Measurements from ENCODE around the gene LRP8. TPM values are rescaled to one million over a fixed set of nuclear protein-coding genes. Genes with fewer than 3 reads are reported as not detected.

Gene LRP8
- 10 to 100 TPM in 1 of 2 donors, 1 to 10 TPM in 1; 4.7 to 15.3 TPM for total RNA-seq

DNA sequence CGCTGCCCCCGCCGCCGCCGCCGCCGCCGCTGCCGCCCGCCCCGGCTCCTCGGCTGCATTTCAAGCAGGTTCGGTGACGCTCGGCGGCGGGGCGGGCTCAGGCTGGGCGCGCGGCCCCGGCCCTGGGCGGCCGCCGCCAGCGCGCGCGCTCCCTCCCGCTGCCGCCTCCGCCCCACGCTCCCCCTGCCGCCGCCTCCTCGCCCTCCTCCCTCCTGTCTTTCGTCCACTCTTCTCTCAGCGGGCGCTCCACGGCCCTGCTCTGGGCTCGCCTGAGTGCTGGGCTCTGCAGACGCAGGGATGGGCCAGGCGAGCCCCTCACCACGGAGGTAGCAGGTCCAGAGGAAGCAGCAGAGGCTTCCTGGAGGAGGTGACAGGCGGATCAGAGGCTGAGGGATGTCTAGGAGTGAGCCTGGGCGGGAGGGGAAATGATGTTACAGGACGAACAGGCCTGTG, at the start of gene LRP8:
Gene LRP8 (minus strand): TSS at position 62 of the 453 bp plus-strand sequence. CDS start 158 bp downstream, outside the sequence.
- intact Hi-C loops (cut with DNase I) = no loop called here

DNA sequence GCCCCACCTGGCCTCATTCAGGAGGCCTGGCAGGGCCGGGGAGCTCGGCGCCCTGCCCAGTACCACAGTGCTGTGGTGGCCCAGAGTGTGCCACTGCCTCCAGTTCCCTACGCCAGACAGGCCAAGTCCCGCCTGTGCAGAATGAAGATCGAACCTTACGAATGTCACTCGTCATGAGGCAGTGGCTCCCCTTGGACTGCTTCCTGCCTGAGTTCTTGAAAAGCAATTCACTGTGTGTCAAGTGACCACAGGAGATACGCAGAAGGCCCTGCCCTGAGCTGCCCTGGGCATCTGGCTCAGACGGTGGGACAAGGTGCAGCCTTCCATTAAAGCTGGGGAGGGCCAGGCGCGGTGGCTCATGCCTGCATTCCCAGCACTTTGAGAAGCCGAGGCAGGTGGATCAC, 49.6 kb upstream of the LRP8 start:
- Histone ChIP-seq H3K9ac (ENCODE audit: low read depth in 2 of 2, low read length in 2 of 2) (no peak overlapping the region), H3K27me3 (no peaks in the 10 kb centered on the region), H3K9me3 (no peaks in the 10 kb centered on the region), H3K27ac (no peak overlapping the region), H3K4me1 (no peaks in the 10 kb centered on the region), H3K4me3 (no peak overlapping the region), H3K36me3 (no peaks in the 10 kb centered on the region)
- TF ChIP-seq, protein P1, sequence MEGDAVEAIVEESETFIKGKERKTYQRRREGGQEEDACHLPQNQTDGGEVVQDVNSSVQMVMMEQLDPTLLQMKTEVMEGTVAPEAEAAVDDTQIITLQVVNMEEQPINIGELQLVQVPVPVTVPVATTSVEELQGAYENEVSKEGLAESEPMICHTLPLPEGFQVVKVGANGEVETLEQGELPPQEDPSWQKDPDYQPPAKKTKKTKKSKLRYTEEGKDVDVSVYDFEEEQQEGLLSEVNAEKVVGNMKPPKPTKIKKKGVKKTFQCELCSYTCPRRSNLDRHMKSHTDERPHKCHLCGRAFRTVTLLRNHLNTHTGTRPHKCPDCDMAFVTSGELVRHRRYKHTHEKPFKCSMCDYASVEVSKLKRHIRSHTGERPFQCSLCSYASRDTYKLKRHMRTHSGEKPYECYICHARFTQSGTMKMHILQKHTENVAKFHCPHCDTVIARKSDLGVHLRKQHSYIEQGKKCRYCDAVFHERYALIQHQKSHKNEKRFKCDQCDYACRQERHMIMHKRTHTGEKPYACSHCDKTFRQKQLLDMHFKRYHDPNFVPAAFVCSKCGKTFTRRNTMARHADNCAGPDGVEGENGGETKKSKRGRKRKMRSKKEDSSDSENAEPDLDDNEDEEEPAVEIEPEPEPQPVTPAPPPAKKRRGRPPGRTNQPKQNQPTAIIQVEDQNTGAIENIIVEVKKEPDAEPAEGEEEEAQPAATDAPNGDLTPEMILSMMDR (IDR thresholded peaks at IDR 0.05) = no peak
- intact Hi-C loops (cut with DNase I) = no loop called here
- DNase-seq = peak; percentile 2

More for the DNA sequence above, at the start of gene LRP8:
- Histone ChIP-seq H3K27ac (peak within 1 kb of the TSS; percentile 74), H3K36me3 (no peaks in the 10 kb centered on the region), H3K27me3 (no peaks in the 10 kb centered on the region), H3K4me1 (peaks cover 6% of the 10 kb centered on the region), H3K9me3 (no peaks in the 10 kb centered on the region), H3K4me3 (peak within 1 kb of the TSS; percentile 74), H3K9ac (ENCODE audit: low read depth in 2 of 2, low read length in 2 of 2) (peak within 1 kb of the TSS; percentile 51 to 73)
- peak; percentile 77 for DNase-seq
- TF ChIP-seq, protein P1 (IDR thresholded peaks at IDR 0.05) = no peak

DNA sequence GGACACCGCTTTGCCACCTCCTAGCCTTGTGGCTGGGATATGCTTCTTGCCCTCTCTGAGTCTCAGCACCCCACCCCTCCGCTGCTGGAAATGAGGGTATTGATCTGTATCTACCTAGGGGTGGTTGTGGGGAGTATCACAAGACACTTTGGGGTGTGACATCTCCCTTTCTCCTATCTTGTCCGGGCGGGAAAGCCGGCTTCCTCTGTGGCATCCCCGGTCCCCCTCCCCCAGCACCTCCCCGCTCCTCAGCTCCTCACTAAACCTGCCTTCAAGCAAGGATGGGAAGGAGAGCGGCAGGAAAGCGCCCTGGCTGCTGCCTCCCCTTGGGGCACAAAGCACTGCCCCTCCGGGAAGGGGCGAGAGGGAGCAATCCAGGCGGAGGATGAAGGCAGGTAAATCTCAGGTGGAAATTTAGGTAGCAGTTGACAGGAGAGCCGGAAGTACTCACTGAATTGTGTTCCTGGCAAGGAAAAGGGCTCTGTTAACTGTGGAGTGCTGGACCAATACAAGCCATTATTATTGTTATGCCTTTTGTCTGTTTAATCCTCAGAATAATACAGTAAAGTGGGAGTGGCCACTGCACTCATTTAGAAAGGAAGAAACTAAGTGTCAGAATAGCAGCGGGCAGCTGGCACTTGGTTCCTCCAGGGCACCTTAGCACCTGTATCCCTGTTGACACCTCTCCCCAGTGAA, 49.0 kb upstream of the LRP8 start:
- Histone ChIP-seq H3K4me1 (no peaks in the 10 kb centered on the region), H3K9ac (ENCODE audit: low read depth in 2 of 2, low read length in 2 of 2) (no peak overlapping the region), H3K27me3 (no peaks in the 10 kb centered on the region), H3K36me3 (no peaks in the 10 kb centered on the region), H3K9me3 (no peaks in the 10 kb centered on the region), H3K27ac (no peak overlapping the region), H3K4me3 (no peak overlapping the region)
- peak; percentile 5 for DNase-seq
- TF ChIP-seq, protein P1 (IDR thresholded peaks at IDR 0.05) = no peak
- intact Hi-C loops (cut with DNase I) = no loop called here

DNA sequence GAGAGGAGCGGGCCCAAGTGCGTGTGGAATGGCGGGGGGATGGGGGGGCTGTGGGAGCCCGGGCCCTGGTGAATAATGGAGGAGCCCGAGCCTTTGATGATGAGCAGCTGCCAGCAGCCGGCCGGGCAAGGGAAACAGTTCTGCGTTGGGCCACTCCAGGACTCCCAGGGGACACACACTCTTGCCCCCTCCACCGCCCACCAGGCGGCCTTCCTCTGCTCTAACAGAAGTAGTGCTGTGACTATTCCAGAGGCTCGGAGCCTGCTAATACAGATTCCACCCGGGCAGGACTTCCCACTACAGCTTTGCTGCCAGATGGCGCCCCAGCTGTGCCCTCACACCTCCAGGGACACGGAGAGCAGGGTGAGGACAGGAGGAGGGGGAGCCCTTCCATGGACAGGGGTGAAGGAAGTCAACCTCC, 48.2 kb upstream of the LRP8 start:
- no peaks in the 10 kb centered on the region for H3K36me3 ChIP-seq
- intact Hi-C loops (cut with DNase I) = no loop called here
- DNase-seq = no peak

DNA sequence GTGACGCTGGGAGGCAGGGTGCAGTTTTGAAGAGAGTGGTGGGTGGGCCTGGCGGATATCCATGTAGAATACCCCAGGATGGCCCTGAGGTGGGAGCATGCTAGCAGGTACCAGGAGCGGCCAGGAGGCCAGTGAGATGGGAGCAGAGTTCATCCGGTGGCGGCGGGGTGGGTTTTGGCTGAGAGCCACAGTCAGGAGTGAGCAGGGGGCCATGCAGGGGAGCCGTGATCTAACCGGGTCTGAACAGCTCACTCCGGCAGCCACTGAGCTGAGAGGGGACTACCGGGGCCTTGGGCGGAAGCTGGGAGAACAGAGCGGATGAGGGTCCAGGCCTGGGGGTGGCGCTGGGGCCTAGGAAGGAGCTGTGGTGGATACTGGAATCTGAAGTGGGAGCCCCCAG, 47.6 kb upstream of the LRP8 start:
- Histone ChIP-seq H3K27me3 (no peaks in the 10 kb centered on the region), H3K4me1 (no peaks in the 10 kb centered on the region), H3K4me3 (no peak overlapping the region), H3K9me3 (no peaks in the 10 kb centered on the region), H3K9ac (ENCODE audit: low read depth in 2 of 2, low read length in 2 of 2) (no peak overlapping the region), H3K36me3 (no peaks in the 10 kb centered on the region), H3K27ac (no peak overlapping the region)
- DNase-seq = peak; percentile 8
- TF ChIP-seq, protein P1 (IDR thresholded peaks at IDR 0.05) = no peak
- intact Hi-C loops (cut with DNase I) = no loop called here

More for the DNA sequence above, 48.2 kb upstream of the LRP8 start:
- Histone ChIP-seq H3K27ac (no peak overlapping the region), H3K4me3 (no peak overlapping the region), H3K9me3 (no peaks in the 10 kb centered on the region), H3K27me3 (no peaks in the 10 kb centered on the region), H3K9ac (ENCODE audit: low read depth in 2 of 2, low read length in 2 of 2) (no peak overlapping the region), H3K4me1 (no peaks in the 10 kb centered on the region)
- TF ChIP-seq, protein P1 (IDR thresholded peaks at IDR 0.05) = no peak
